Skin epidermis (tissue), 12 donors: Measurements from ENCODE around the gene CRIM1.
"Not testable (repeated sequence)": the region's sequence is repeated elsewhere in the genome, so short reads cannot be mapped to it uniquely, and the experiment has no call there.

Experiments used
- H3K27ac ChIP-seq, 21 experiments: fragments of 200-600 bp; sonication (generic) in 11 of 21; one replicate each; pipeline ENCODE4 v1.5.0; 2020; ENCODE audit warnings: mild to moderate bottlenecking in 3 of 21, inconsistent platforms in 2 of 21, moderate library complexity in 2 of 21
- H3K4me3 ChIP-seq, 7 experiments: fragments of 200-600 bp; sonication (generic) in 2 of 7; one replicate each; pipeline ENCODE4 v1.5.0; 2020; ENCODE audit warnings: inconsistent platforms in 2 of 7, mild to moderate bottlenecking in 2 of 7, moderate library complexity in 1 of 7

CRIM1 gene, protein sequence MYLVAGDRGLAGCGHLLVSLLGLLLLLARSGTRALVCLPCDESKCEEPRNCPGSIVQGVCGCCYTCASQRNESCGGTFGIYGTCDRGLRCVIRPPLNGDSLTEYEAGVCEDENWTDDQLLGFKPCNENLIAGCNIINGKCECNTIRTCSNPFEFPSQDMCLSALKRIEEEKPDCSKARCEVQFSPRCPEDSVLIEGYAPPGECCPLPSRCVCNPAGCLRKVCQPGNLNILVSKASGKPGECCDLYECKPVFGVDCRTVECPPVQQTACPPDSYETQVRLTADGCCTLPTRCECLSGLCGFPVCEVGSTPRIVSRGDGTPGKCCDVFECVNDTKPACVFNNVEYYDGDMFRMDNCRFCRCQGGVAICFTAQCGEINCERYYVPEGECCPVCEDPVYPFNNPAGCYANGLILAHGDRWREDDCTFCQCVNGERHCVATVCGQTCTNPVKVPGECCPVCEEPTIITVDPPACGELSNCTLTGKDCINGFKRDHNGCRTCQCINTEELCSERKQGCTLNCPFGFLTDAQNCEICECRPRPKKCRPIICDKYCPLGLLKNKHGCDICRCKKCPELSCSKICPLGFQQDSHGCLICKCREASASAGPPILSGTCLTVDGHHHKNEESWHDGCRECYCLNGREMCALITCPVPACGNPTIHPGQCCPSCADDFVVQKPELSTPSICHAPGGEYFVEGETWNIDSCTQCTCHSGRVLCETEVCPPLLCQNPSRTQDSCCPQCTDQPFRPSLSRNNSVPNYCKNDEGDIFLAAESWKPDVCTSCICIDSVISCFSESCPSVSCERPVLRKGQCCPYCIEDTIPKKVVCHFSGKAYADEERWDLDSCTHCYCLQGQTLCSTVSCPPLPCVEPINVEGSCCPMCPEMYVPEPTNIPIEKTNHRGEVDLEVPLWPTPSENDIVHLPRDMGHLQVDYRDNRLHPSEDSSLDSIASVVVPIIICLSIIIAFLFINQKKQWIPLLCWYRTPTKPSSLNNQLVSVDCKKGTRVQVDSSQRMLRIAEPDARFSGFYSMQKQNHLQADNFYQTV

DNA sequence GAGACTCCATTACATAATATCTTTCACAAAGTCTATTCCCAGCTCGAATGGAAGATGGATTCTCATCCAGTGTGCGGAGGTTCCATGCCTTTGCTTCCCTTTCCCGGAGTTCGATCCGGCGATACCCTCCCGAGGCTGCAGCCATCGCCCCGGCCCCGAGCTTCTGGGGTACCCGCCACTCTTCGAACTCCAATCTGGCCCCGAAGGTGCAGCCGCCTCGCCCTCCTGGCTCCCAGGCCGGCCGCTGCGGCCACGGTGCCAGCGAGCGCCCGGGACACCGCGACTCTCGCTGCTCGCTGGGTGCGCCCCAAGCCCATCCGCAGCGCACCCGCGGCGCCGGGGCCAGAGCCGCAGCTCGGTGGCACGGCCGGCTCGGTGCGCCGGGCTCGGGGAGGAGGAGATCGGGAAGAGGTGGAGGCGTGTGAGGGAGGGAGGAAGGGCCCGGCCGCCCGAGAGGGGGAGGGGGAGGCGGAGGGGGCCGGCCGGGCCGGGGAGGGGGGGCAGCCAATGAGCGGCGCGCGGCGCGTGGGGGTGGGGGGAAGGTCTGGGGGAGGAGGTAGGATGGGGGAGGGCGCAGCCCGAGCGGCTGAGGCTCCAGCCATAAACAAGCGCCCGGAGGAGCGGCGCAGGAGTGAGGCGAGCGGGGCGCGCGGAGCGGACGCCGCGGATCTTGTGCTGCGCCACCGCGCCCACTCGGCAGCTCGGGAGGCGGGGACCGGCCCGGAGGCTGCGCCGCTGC, at the start of gene CRIM1:
CRIM1 (plus strand) TSS at position 628 of the 739 bp plus-strand sequence. CDS start 515 bp downstream, outside the sequence.
- peak within 1 kb of the TSS; percentile 56 to 87 (median 74) for H3K4me3 ChIP-seq
- peak within 1 kb of the TSS; percentile 19 to 91 (median 80) for H3K27ac ChIP-seq

DNA sequence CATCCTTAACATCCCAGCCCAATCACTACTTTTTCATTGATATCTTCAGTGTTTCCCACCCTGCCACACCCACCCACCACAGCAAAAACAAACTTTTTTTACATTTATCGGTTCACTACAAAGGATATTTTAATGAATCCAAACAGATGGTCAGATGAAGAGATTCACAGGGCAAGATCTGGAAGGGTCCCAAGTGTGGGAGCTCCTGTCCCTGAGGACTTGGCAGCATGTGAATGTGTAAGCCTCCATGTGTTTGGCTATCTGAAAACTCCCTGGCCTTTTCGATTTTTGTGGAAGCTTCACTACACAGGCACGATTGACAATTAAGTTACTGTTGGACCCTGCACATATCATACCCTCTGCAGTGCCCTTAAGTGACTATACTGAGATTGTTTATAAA, 48.1 kb upstream of the CRIM1 start:
- Histone ChIP-seq H3K27ac (no peak overlapping the region), H3K4me3 (no peak overlapping the region)

DNA sequence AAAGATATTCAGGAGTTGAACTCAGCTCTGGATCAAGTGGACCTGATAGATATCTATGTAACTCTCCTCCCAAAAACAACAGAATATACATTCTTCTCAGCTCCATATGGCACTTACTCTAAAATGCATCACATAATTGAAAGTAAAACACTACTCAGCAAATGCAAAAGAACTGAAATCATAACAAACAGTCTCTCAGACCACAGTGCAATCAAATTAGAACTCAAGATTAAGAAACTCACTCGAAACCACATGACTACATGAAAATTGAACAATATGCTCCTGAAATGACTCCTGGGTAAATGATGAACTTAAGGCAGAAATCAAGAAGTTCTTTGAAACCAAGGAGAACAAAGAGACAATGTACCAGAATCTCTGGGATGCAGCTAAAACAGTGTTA, 45.1 kb upstream of the CRIM1 start:
- H3K27ac ChIP-seq, H3K4me3 ChIP-seq: not testable (repeated sequence)

DNA sequence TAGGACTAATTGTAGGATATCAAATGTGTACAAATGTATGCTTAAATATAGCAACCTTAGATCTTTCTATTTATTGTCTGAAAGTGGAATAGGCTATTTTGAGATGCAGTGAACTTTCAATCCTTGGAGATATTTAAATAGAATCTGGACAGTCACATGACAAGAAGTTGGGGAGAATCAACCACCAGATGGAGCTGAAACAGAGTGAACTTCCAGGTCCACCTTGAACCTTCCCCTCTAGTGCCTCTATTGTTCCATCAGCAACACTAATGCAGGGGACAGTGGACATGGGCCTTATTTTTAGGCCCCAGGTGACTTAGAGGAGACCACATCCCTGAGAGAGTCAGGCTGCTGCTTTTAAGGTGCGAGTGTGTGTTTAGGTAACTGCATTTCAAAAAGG, 37.0 kb upstream of the CRIM1 start:
- H3K4me3 ChIP-seq = no peak overlapping the region
- H3K27ac ChIP-seq = no peak overlapping the region

DNA sequence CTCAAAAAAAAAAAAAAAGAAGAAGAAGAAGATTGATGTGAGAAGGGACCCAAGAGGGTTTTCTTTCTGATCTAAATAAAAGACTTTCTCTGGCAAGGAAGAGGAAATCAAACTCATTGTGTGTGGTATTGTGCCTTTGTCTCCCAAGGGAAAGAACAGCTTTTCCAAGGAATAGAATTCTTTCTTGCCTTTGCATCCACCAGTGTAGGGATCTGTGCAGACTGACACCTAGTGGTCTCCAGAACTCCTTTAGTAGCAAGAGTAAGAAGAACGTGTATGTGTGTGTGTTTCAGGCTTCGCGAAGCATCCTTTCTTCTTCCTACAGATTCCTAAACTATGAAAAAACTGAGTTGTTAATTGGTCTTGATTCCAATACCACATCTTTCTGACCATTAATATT, 33.5 kb upstream of the CRIM1 start:
- H3K27ac ChIP-seq = no peak overlapping the region
- no peak overlapping the region for H3K4me3 ChIP-seq

DNA sequence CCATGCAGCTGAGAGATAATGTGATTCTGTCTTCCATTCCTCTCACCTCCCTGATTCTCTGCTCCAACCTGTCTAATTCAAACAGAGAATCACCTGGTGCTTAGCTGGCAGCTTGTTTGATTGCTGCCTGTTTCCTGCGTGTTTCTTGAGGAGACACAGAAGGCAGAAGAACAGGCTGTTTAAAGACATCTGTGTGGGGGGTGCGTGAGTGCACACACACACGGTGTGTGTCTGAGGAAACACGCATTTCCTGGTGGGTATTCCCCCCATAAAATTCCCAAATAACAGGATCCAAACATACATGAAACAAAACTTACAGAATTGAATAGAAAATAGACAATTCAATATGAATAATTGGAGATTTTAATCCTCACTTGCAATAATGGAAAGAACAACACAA, 29.3 kb upstream of the CRIM1 start:
- no peak overlapping the region for H3K4me3 ChIP-seq
- no peak overlapping the region for H3K27ac ChIP-seq

DNA sequence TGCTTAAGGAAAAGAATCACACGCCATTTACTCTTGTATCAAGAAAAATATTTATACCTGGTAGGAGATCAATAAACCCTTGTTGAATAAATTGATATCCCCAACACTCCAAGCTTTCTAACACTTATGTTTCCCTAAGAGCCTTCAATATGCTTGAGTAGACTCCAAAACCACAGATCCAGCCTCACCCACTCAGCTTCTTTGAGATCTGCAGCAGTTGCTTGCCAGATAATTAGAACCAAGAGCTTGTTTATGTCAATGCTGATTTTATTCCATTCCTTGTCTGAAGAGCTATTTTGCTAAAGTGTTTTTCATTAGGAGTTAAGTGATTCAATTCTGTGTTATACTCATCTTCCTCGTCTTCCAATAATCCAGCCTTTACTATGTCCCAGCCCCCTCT, 26.3 kb upstream of the CRIM1 start:
- Histone ChIP-seq H3K27ac (peak overlapping the region in 3 of 21 experiments; percentile 2 to 31 (median 4)), H3K4me3 (no peak overlapping the region)

DNA sequence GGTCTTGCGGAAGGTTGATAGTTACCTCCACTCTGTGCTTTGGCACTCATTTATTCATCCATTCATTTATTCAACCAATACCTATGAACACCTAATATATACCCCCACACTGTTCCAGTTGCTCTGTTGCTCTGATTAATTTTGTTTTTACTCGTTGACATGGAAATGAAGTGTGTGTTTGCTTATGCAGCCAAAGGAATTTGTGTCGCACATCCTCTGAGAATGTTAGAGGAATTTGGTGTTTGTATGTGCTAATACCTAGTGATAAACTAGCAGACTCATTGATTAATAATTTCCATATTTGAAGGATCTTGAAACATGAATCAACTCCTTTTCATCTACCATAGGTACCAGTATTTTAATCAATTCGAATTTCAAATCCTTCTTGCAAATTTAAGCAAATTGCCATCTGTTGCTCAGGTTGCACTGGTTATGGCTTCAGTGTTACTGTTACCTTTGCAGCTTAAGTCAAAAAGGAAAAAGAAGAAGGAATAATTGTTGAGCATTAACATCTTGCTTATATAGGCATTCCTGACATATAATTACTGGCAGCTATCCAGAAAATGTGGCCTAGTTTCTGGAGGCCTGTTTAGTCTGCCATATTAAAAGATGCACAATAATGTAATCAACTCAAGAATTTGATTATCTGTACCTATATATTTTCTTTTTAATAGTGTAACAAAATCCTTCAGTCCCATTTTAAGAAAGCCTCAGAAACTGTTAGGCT, 25.7 kb upstream of the CRIM1 start:
- no peak overlapping the region for H3K4me3 ChIP-seq
- peak overlapping the region in 9 of 21 experiments; percentile 28 to 69 (median 57) for H3K27ac ChIP-seq

DNA sequence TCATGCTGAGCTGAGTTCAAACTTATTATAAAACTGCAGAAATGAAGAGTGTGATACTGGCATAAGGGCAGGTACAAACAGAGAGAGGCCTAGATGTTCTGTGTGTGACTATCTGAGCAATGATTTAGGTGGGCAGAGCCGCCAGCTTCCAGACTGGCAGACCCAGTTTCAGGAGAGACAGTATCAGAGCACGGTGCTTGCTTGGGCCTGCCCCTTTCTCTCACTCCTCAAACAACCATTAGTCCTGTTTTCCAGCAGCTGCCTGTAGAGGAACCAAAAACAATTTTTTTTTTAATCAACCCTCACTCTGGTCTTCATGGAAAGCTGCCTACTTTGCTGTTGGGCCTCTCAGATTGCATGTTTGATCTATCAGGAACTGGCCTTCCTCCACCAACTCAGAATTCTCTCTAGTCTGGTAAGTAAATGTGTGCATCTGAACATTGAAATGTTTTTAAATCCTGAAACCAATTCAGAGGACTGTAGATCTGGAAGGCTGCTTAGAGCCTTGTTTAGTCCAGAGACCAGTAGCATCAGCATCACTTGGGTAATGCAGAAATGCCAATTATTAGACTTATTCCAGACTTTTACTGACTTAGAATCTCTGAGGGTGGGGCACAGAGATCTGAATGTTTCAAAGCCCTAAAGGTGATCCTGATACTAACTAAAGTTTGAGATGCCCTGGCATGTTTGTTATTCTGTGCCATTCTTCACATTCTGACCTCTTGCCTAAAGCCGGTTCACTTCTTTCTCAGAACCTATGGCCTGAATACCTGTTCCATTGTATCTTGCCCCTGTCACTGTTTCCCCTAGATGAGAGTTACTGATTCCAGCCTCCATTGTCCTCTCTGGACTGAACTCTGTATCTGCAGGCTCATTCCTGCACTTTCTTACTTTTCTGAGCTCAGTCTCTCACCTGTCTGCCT, 24.8 kb upstream of the CRIM1 start:
- Histone ChIP-seq H3K4me3 (peak overlapping the region in 1 of 7 experiments; percentile 15), H3K27ac (peak overlapping the region in 11 of 21 experiments; percentile 8 to 69 (median 51))

DNA sequence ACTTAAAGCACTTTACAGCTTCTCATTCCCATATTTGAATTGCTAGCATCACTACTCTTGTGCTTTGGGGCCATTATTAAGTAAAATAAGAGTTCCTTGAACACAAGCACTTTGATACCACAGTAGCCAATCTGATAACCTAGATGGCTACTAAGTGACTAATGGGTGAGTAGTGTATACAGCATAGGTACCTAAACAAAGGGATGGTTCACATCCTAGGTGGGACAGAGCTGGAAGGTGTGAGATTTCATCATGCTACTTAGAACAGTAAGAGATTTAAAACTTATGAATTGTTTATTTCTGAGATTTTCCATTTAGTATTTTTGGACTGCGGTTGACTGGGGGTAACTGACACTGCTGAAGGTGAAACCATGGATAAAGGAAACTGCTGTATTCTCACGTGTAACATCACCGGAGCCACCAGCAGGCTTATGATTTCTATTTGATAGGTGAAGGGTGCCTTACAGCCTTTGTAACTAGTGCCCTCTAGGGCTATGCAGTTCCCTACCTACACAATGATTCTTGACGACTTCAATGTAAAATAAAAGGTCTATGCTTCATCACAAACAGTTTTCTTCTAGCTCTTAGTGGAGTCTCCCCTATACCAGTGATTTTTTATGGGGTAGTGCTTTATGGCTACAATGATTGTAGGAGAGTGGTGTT, 22.1 kb upstream of the CRIM1 start:
- Histone ChIP-seq H3K4me3 (no peak overlapping the region), H3K27ac (no peak overlapping the region)

DNA sequence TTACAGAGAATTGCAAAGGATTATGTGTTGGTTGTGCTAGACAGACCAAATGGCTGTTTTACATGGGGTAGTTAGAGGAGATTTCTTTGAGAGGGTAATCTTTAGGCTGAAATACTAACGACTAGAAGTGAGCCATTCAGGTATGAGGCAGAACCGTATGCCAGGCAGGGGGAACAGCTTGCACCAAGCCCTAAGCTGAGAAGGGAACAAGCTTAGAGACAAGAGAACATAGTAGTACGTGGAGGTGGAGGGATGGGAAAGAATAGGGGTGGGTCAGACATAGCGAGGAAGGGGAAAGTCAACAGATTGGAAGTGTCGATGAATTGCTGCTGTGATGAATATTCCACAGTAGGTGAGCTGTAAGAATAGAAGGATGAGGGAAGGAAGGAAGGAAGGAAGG, 20.0 kb upstream of the CRIM1 start:
- Histone ChIP-seq H3K4me3 (no peak overlapping the region), H3K27ac (no peak overlapping the region)

DNA sequence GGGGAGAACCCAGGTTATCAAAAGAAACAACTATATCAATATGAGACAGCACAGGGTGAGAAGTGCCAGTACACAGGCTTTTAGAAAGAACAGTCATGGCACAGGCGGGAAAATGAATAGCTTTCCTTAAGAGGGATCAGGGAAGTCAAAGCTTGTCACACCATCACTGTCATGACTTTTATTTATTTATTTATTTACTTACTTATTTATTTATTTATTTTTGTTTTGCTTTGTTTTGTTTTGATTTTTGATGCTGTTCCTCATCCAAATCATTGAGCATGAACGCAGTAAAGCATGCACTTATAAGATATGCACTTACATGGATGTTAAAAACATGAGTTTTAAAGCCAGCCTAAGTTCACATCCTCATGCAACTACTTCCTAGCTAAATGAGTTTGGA, 19.3 kb upstream of the CRIM1 start:
- no peak overlapping the region for H3K4me3 ChIP-seq
- no peak overlapping the region for H3K27ac ChIP-seq

DNA sequence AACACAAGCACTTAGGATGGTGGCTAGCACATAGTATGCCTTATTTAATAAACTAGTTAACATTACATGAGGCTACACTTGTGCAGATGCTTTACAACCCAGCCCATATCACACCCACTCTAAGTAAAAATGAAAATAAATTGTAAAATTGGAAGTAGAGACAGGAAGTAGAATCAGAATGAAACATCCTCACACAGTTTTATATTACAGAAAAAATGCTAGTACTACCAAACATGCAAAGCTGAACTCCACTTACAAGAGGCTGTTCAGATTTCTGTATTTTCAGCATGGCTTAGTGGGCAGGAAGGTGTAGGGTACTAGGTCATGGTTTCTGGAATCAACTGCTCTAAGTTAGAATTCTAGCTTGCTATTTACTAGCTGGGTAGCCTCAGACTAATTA, 18.2 kb upstream of the CRIM1 start:
- H3K4me3 ChIP-seq = no peak overlapping the region
- no peak overlapping the region for H3K27ac ChIP-seq

DNA sequence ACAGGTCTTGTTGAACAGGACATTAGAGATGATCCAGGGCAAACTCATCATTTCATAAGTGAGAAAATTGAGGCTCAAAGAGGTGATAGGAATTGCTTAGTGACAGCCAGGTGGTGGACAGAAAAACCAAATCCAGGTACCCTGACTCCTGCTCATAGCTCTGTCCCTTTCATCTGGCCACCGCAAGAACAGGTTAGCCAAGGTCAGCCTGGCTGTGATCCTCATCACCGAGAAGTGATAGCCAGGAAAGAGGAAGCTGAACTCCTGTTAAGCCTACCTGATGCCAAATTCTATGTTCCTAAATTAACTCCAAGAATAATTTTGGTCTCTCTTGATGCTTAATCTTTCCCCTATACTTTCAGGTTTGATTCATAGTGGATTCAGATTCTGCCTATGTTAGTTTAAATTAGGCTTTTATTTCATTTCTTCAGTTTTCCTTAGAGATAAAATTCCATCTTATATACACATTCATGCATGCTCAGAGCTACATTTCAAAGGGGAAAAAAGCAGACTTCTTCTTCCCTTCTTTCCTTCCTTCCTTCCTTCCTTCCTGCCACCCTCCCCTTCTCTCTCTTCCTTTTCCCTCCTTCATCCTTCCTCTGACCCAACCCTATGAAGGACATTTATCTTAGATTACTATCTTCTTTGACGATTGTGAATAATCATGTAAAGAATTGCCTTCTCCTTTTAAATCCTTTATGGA, 17.3 kb upstream of the CRIM1 start:
- H3K4me3 ChIP-seq = no peak overlapping the region
- no peak overlapping the region for H3K27ac ChIP-seq

DNA sequence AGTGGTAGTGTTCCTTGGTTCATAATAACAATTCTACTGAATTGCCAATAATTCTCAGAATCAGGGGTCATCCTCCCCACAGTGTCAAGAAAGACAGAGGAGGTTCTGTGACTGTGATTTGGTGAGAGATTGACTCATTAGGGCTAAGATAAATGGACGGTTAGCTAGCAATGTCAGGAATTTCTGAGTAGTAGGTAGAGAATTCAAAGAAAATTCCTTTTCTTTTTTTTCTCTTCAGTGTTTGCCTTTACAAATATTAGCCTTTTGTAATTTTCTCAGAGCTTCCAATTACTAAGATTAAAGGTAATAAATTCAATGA, 16.8 kb upstream of the CRIM1 start:
- H3K4me3 ChIP-seq = no peak overlapping the region
- H3K27ac ChIP-seq = no peak overlapping the region

DNA sequence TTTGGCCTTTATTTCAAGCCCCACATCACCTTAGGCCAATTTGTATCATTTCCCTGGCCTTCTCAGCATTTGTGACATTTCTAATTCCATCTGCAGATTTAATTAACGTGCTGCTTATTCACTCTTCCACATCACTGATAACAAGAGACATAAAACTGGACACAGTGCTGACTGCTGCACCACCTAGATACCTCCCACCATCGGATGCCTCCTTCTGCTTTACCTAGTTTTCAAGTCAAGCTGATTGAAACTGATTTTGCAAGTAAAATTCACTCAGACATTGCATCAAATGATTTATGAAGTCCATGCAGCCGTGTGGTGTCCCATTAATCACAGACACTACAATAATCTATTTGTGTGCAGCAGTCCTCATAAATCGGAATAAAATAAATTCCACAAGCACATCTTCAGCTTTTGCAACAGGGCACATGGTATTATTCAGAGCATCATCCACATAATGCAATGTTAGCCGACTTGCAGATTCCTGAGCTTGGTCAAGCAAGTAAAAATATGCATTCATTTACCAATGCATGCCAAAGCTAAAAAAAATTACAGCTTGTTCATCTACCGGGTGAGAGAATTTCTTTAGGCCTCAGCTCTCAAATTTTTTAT, 15.9 kb upstream of the CRIM1 start:
- H3K4me3 ChIP-seq = no peak overlapping the region
- no peak overlapping the region for H3K27ac ChIP-seq

DNA sequence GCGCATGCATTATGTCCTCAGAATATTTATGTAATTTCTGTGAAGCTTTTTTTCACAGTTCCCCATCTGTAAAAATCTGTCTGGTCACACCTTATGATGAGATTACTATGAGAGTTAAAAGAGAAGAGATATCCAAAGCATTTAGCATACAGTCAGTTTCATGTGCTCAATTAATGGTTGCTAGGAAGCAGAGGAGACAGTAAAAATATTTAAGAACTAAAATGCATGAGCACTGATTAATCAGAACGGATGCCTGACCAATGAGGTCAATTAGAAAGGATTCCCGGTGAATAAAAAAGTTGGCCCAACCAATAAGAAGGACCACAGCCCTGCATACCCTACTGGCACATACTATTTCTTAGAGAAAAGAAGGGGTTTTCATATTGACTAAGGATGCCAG, 12.0 kb upstream of the CRIM1 start:
- Histone ChIP-seq H3K27ac (no peak overlapping the region), H3K4me3 (no peak overlapping the region)
